ENCODE results near the gene ZNF768.

DNA sequence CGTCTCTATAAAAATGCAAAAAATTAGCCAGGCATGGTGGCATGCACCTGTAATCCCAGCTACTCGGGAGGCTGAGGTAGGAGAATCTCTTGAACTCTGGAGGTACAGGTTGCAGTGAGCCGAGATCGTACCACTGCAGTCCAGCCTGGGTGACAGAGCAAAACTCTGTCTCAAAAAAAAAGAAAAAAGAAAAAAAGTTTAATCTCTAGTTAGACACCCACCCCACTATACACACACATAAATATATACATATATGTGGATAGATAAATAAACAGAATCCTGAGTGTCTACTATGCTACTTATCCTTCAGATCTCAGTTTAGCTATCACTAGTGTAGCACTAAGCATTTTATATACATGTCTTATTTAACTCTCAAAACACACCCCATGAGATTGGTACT lies 35.1 kb downstream of the ZNF768 start:
- TF ChIP-seq POLR2AphosphoS5 (IDR thresholded peaks at IDR 0.05) (no peak), POLR2A (IDR thresholded peaks at IDR 0.05) (no peak)

All from suprapubic skin (tissue), 4 donors.